Adrenal gland (tissue), 5 donors: ENCODE results near the gene SERPINA1.

Experiments used
- POLR2A ChIP-seq, 2 donors: fragments of 450-650 bp; IDR thresholded peaks; one replicate each; pipeline ENCODE4 v1.6.1; 2017; ENCODE audit warnings: antibody characterized with exemption in 2 of 2, mild to moderate bottlenecking in 2 of 2, moderate library complexity in 1 of 2
- TF ChIP-seq, protein P1 (sequence below), 6 experiments: fragments of 450-650 bp in 4 of 6; fragments of 200-600 bp in 2 of 6; sonication (generic) in 1 of 6; IDR thresholded peaks; 1 replicate in 5 of 6; 2 replicates in 1 of 6; pipeline versions ENCODE4 v1.5.1 to v1.8.0; 2016 to 2021; ENCODE audit warnings: antibody characterized with exemption in 6 of 6, mild to moderate bottlenecking in 2 of 6, moderate library complexity in 1 of 6
- donor health status: DM: no; HTN: no; CAD: no.

DNA sequence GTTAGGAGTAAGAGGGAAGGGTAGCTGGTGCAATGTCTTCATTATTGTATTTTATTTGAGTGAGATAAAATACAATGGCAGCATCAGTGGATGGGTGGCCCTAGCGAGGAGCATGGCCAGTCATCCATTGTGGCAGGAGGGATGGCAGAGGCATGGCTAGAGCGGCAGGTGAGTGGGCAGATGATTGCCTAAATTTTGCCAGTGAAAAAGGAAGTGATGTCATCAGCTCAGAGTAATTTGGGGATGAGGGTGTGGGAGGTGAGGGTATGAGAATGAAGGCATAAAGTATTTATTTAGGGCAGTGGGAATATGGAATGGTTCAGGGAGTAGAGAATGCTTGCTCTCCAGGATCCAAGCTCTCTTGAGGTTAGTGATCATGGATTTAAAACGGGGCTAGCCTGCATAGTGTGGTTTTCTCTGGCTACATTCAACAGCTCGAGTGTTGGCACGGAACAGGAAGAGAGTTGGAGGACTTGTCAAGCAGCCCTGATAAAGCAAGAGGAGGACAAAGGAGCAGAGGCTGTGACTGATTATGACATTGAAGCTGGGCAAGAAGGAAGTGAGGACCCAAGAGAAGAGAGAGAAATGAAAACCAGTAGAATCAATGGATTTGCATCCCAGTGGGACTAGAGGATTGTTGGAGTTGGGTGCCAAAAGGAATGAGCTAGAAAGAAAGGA lies 46.6 kb downstream of the SERPINA1 start:
- TF ChIP-seq POLR2A (IDR thresholded peaks at IDR 0.05) = no peak
- TF ChIP-seq, protein P1, sequence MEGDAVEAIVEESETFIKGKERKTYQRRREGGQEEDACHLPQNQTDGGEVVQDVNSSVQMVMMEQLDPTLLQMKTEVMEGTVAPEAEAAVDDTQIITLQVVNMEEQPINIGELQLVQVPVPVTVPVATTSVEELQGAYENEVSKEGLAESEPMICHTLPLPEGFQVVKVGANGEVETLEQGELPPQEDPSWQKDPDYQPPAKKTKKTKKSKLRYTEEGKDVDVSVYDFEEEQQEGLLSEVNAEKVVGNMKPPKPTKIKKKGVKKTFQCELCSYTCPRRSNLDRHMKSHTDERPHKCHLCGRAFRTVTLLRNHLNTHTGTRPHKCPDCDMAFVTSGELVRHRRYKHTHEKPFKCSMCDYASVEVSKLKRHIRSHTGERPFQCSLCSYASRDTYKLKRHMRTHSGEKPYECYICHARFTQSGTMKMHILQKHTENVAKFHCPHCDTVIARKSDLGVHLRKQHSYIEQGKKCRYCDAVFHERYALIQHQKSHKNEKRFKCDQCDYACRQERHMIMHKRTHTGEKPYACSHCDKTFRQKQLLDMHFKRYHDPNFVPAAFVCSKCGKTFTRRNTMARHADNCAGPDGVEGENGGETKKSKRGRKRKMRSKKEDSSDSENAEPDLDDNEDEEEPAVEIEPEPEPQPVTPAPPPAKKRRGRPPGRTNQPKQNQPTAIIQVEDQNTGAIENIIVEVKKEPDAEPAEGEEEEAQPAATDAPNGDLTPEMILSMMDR (IDR thresholded peaks at IDR 0.05) = no peak
